NB4 (cell line): Measurements from ENCODE around the gene SLC16A13.

Experiments
- CTCF ChIP-seq: IDR thresholded peaks from one replicate; pipeline ENCODE4 v1.5.1; 2012; ENCODE audit warnings: low read depth, low read length
- MAX ChIP-seq: IDR thresholded peaks from 2 replicates; pipeline ENCODE4 v1.6.1; 2011; ENCODE audit warnings: low read depth, low read length
- POLR2A ChIP-seq: IDR thresholded peaks from 2 replicates; pipeline ENCODE4 v1.6.1; 2011; ENCODE audit warnings: mild to moderate bottlenecking; ENCODE audit not compliant: insufficient read length; ENCODE audit errors: extremely low read depth

GRCh38 chr17:7007143-7007542 is 28.7 kb upstream of the SLC16A13 start:
- no peak for TF ChIP-seq CTCF
- no peak for TF ChIP-seq POLR2A
- no peak for TF ChIP-seq MAX
